GM23248 (cell line): Measurements from ENCODE around the gene CTSV.

ENCODE experiments used
- EZH2 ChIP-seq: fragments of 200-600 bp; sonication (generic); IDR thresholded peaks from 2 replicates; pipeline ENCODE4 v1.6.1; 2018; ENCODE audit warnings: antibody characterized with exemption, mild to moderate bottlenecking; ENCODE audit not compliant: insufficient read depth, poor library complexity, severe bottlenecking
- EZH2phosphoT487 ChIP-seq: fragments of 200-600 bp; sonication (generic); IDR thresholded peaks from 2 replicates; pipeline ENCODE4 v1.6.1; 2018; ENCODE audit warnings: antibody characterized with exemption, moderate library complexity, mild to moderate bottlenecking, low read depth; ENCODE audit not compliant: insufficient read depth

GRCh38 chr9:97064176-97064575 is 25.2 kb upstream of the CTSV start:
- TF ChIP-seq EZH2 (no peak), EZH2phosphoT487 (no peak)
